AG10803 (cell line): ENCODE measurements around the gene LRRC56.

Source experiments
- DNase-seq: peaks from one replicate; pipeline ENCODE4 v3.0.0; 2010; ENCODE audit warnings: low read depth
- H3K4me3 ChIP-seq: 2 replicates; pipeline ENCODE4 v1.5.1; 2011; ENCODE audit warnings: mild to moderate bottlenecking, low read length, control low read depth
- TF ChIP-seq, protein P1 (sequence below): conservative IDR thresholded peaks from 2 replicates; pipeline ENCODE4 v1.5.1; 2011; ENCODE audit warnings: mild to moderate bottlenecking, low read length, control low read depth, inconsistent platforms

The LRRC56 gene

DNA sequence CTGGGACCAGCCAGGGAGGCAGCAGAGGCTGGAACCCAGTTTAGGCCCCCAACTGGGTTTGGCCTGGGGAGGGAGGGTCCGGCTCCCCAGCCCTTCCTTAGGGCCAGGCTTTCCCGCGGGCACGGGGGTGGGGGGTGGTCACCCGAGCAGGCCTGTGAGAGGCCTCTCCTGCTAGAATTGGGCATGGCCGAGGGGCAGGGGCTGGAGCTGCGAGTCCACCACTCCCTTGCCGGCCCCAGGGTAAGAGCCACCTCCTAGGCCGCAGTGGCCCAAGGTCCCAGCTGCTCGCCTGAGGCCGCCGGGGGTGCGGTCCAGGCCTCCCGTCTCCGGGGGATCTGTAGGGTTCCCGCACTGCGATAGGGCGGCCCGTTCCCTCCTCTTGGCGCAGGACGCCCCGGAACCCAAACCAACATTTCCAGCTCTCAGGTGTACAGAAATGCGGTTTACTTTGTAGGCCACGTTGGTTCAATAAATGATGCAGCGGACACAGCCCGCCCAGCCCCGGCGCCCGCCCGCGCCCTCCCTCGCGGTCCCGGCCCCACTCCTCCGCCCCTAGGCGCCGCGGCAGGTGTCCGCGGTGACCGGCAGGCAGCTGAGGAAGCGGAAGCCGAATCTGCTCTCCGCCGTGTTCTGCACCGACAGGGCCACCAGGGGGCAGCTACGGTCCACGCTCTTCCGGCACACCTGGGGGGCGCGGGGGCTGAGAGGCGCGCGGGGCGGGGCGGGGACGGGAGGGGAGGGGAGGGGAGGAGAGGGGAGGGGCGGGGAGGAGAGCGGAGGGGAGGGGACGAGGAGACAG is 17.3 kb downstream of the LRRC56 start:
- H3K4me3 ChIP-seq: no peak overlapping the region
- TF ChIP-seq, protein P1, sequence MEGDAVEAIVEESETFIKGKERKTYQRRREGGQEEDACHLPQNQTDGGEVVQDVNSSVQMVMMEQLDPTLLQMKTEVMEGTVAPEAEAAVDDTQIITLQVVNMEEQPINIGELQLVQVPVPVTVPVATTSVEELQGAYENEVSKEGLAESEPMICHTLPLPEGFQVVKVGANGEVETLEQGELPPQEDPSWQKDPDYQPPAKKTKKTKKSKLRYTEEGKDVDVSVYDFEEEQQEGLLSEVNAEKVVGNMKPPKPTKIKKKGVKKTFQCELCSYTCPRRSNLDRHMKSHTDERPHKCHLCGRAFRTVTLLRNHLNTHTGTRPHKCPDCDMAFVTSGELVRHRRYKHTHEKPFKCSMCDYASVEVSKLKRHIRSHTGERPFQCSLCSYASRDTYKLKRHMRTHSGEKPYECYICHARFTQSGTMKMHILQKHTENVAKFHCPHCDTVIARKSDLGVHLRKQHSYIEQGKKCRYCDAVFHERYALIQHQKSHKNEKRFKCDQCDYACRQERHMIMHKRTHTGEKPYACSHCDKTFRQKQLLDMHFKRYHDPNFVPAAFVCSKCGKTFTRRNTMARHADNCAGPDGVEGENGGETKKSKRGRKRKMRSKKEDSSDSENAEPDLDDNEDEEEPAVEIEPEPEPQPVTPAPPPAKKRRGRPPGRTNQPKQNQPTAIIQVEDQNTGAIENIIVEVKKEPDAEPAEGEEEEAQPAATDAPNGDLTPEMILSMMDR: peak; percentile 49
- DNase-seq: no peak

- DNase-seq: no peak
- H3K4me3 ChIP-seq: no peak overlapping the region
- TF ChIP-seq, protein P1: no peak
Observed at GRCh38 chr11:555227-555779, 18.0 kb downstream of the LRRC56 start.

- no peak for DNase-seq
- no peak overlapping the region for H3K4me3 ChIP-seq
- TF ChIP-seq, protein P1: no peak
Observed at GRCh38 chr11:555780-556661, 18.7 kb downstream of the LRRC56 start.

- no peak overlapping the region for H3K4me3 ChIP-seq
- no peak for DNase-seq
- TF ChIP-seq, protein P1: no peak
Observed at GRCh38 chr11:556662-557256, 19.4 kb downstream of the LRRC56 start.

DNA sequence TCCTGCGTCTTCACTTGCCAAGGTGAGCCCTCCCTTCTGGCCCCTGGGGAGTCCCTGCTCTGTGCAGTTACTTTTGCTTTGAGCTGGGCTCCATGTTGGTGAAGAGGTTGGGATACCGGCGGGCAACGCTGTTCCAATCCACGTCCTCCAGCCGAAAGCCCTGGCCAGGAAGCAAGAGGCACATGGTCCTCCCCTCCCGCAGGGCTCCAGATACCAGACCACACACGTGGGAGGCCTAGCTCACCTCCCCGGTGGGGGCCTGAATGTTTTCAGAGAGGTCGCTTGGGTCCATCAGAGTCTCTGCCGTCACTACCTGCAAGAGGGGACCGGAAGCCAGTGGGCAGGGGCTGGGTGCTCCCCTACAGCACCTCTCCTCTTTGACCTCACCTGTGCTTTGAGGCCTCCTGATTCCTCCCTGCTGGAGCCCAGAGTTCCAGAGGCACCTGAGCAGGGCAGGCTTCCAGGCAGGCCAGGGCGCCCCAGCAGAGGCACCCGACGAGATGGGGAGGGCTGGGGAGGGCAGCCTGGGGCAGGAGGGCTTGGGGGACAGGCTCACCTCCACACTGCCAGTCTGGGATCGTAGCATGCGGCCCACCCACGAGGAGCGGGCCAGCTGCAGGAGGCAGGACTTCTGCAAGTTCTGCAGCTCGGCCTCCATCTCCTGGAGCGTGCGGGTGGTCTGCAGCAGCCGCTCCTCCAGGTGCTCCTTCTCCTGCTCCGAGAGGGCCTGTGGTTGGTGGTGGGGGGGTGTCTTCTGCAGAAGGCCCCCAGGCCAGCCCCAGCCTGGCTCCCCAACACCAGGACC is 20.2 kb downstream of the LRRC56 start:
- TF ChIP-seq, protein P1: no peak
- no peak overlapping the region for H3K4me3 ChIP-seq
- no peak for DNase-seq

DNA sequence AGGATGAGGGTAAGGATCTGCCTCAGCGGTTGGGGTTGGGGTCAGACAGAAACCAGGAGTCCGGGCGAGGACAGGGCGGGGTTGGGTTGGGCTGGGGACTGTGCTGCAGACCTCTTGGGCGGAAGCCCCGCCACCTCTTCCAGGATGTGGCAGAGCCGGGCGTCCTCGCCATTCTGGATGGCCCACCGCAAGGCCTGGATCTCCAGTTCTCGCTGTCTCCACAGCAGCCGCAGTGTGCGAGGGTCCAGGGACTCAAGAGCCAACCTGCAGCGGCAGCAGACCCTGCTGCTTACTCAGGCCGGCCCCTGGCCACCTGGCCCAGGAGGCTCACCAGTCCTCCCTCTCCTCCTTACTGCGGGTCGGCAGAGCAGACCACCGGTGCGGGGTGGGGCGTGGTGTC is 21.2 kb downstream of the LRRC56 start:
- DNase-seq: no peak
- H3K4me3 ChIP-seq: no peak overlapping the region
- TF ChIP-seq, protein P1: no peak
